GM19372 (cell line): ENCODE results near the gene KRT86.
"Not testable (repeated sequence)": the region's sequence is repeated elsewhere in the genome, so short reads cannot be mapped to it uniquely, and the experiment has no call there.

ENCODE experiments used
- ATAC-seq: cut with Tn5 transposase; IDR thresholded peaks from one replicate; pipeline ENCODE4 v1.9.1; 2021; ENCODE audit warnings: mild to moderate bottlenecking, low read depth, moderate library complexity; ENCODE audit not compliant: unreplicated experiment

Gene KRT86

DNA sequence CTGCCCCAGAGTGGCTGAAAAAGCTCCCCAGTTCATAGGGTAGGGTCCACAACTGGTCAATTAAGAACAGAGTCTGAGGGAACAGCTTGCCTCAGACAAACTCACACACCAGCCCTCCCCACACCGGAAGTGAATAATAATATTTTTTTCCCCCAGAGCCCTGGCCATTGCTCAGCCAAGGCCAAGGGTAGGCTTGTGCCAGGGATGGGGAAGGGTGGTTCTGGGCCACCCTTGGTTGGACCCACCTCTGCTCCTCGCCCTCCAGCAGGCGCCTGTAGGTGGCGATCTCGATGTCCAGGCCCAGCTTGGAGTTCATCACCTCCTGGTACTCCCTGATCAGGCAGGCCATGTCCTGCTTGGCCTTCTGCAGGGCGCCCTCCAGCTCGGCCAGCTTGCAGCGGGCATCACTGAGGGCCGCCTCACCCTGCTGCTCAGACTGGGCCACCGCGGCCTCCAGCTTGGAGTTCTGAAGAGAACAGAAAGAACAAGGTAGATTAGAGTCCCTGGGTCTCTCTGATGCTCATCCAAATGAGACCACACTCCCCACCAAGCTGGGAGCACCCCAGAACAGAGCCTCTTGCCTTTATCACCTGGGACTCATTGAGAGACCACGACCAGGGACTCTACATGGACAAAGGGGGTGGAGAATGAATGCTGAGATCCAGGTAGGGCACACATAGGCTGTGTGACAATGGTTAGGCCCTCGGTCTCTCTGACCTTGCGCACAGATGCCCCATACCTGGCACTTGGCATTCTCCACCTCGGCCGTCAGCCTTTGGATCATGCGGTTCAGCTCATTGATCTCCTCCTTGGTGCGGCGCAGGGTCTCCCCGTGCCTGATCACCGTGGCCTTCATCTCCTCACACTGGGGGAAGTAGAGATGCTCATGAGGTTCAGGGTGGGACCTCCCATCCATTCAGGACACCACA lies 12.7 kb downstream of the KRT86 start:
- not testable (repeated sequence) for ATAC-seq

DNA sequence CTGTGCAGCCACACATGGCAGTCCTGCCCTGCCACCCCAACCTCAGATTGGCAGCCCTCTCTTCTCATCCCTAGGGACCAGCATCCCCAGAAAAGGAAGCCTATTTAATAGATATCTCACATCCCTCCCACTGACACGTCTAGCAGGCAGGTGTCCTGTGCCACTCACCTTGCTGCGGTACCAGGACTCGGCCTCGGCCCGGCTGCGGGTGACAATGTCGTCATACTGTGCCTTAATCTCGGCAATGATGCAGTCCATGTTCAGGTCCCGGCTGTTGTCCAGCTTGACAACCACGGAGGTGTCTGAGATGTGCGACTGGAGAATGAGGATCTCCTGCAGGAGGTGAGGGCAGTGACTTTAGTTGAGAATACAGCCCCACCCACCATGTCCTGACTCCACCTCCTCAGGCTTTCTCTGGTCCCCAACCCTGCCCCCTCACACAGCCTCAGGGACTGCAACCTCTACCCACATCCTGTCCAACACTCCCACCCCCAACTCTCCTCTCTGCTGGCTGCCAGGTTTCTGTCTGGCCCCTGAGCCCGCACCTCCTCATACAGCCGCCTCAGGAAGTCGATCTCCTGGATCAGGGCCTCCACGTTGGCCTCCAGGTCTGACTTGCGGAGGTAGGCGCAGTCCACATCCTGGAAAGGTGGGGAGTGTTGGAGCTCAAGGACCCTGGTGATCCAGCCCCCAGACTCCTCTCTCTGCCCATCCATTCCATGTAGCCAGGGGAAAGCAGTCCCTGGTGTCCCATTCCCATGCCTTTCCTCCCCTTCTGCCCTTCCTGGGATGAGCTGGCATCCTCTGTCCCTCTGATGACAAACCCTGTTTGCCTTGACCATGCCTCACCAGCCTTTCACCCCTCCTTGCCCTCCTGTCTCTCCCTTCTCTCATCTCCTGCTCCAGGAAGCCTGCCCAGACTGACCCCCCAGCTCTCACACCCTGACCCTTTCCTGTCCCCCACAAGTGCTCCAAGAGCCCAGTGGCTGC lies 13.7 kb downstream of the KRT86 start:
- ATAC-seq = peak; percentile 76

DNA sequence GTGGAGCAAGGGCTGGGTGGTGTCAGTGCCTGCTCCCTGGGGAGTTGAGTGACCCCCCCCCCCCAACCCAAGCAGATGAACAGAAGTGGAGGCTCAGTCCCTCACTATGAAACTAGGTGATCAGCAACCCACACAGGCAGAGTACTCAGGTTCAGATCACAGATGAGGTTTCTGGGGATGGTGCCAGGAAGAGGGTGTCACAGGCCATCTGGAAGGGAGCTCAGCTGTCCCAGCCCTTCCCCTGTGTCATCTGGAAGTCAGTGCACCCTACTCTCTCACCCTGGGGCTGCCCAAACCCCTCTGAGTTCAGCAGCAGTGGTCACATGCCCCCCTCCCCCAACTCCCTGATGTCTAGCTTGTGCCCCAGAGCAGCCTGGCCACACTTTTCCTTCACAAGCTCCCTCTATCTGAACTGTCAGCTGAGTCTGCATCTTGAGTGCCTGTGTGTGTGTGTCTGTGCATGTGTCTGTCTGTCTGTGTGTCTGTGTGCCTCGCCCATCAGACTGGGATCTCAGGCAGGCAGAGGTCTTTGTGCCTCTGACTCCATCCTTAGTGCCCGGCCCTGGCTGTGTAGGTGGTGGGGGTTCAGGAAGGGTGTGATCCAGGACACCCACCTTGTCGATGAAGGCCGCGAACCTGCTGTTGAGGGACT lies 16.2 kb downstream of the KRT86 start:
- not testable (repeated sequence) for ATAC-seq

DNA sequence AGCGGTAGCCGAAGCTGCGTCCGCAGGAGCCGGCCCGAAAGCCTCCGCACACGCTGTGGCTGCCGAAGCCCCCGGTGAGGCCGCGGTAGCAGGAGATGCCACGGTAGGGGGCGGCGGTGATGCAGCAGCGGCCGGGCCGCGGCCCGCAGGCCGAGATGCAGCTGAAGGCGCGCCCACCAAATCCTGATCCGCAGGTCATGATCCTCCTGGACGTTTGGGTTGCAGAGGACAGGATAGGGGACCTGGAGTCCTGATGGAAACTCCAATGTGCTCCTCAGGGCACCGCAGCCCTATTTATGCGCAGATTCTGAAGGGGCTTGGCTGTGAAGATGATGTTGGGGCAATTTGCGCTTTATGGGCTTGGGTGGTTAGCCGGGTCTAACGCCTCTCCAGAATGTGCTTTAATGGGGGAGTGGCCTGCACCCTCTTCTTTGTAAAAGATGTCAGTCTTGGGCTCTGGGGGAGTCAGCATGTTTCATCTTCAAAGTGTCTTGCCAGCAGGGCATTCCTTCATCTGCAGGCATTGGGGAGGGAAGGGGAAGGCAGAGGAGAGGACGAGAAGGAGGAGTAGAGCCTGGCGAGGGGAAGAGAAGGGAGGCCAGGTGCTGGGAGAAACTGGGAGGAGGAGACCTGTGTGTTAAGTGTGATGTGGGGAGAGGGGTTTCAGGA lies 17.0 kb downstream of the KRT86 start, which contains the start of gene KRT81:
KRT81 (minus strand) TSS at position 268 of the 669 bp plus-strand sequence; CDS start at position 199, 69 bp downstream.
- no peak for ATAC-seq

DNA sequence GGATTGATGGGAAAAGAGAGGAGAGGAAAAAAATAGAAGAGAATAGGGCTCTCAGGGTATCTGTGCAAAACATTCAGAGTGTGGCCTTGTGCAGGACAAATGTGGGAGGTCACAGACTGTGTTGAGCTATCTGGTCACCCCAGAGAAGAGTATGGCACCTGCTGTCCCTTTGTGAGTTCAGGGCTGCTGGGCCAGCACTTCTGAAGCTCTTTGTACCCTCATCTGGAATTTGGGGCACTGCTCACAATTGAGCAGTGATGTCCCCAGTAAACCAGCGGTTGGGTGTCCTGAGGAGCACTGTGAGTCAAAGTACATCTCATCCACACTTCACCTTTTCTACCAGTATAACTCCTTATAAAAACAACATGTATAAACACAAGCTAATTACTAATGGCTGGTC lies 19.5 kb downstream of the KRT86 start:
- no peak for ATAC-seq

DNA sequence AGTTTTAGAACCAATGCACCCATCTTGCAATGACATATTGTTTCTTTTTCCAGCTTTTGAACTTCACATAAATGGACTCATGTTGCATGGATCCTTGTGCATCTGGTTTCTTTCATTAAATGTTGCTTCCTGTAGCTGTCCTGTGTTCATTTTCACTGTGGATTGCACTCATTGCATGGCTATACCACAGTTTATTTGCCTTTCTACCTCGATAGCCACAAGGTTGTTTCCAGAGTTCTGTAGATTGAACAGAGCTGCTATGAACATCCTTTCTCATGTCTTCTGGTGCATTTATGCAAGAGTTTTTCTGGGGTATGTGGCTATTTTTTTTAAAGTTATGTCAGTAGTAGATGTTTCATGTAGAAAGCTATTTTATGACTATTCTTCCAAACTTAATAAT lies 20.4 kb downstream of the KRT86 start:
- no peak for ATAC-seq

DNA sequence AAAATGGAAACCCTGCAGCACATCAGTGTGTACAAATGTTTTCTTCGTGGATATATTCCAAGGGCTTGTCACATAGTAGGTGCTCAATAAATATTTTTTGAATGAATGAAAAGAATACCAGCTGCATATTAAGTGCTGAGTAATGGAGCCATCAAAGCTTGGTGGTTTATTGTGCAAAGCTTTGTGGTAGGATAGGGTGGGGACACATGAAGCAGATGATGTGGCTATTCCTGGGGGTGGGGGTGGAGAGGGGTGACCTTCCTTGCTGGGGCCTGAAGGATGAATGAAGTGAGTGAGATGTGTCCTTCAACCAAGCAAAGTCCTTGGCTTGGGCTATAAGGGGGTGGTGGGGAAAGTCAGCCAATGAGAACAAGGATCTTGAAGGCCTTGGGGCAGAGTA lies 21.2 kb downstream of the KRT86 start:
- ATAC-seq = no peak

DNA sequence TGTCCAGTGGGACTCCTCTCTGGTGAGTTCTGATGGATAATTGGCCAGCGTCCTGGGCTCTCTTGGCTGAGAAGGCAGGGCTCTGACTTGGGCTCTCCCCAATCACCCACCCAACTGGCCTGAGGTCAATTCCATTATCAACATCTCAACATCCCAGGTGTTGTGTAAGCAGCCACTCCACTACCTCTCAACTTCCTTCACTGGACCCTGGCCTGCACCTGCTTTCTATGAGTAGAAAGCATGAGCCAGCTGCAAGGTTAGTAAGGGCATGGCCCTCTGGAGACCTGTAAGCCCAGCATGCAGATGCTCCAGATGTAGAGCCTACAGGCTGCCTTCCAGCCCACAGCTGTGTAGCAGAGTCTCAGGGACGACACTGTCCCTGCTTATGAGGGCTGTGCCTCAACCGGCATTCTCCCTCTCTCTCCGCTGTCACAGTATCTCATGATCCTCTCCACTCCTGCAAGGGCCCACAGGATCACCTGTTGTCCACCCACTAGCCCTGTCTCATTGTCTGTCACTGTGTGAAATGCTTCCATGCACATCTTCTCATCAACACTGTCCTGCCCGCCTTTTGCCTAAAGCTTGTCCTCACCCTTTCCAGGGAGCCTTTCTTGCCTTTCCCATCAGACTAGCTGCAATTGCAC lies 22.2 kb downstream of the KRT86 start:
- no peak for ATAC-seq

DNA sequence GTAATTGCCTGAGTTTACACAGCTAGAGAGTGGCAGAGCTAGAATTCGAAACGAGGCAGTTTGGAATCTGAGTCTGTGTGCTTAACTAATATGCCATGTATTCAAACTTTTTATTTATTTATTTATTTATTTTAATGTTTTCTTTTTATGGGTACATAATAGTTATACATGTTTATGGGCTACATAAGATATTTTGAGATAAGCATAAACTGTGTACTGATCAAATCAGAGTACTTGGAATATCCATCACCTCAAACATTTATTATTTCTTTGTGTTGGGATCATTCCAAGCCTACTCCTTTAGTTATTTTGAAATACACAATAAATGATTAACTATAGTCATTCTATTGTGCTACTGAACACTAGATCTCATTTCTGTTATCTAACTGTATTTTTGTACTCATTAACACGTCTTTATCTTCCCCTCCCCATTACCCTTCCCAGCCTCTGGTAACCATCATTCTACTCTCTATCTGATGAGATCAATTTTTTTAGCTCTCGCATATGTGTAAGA lies 24.3 kb downstream of the KRT86 start:
- ATAC-seq = no peak

DNA sequence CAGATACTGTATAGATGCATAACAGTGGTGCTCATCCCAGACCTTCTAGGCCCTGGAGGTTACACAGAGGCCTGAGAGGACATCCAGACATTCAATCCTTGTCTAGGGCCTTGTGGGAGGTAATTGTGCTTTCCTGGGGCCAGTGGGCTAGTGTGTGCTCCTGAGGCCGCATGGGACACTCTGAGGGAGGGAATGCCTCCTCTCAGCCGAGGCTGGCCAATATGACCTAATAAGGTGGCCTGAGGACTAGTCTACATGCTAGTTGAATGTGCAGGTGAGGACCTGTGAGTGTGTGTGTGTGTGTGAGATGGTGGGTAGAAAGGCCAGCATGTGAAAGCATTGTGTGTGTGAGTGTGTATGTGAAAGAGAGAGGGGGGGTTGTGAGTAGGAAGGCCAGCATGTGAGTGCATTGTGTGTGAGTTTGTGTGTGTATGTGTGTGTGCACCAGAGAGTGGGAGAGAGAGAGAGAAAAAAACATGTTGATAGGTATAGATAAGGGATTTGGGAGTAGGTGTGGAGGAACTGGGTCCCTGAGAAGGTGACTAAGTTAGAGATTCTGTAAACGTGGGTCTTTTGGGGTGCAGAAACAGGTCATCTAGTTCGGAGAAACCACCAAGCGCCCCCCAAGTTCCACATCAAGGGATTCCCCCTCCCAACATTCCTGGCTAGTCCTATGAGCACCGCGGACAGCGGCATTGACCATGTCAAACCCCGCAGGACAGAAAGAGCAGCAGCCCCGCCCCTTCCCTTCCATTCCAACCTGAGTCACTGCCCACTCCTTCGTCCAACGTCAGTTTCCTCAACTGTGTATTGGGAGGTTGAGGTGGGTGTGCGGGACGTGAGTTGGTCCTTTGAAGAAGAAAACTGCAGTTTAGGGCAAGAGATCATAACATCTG lies 26.6 kb downstream of the KRT86 start:
- no peak for ATAC-seq

DNA sequence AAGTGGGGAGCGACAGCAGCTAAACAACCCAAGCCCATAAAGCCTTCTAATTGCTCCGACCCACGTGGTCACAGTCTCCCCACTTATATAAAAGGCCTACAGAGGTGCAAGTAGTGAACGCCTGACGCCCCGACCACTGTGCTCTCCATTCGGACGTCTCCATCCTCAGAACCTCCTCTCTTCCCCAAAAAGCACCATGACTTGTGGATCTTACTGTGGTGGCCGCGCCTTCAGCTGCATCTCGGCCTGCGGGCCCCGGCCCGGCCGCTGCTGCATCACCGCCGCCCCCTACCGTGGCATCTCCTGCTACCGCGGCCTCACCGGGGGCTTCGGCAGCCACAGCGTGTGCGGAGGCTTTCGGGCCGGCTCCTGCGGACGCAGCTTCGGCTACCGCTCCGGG lies 27.3 kb downstream of the KRT86 start:
- ATAC-seq = not testable (repeated sequence)

DNA sequence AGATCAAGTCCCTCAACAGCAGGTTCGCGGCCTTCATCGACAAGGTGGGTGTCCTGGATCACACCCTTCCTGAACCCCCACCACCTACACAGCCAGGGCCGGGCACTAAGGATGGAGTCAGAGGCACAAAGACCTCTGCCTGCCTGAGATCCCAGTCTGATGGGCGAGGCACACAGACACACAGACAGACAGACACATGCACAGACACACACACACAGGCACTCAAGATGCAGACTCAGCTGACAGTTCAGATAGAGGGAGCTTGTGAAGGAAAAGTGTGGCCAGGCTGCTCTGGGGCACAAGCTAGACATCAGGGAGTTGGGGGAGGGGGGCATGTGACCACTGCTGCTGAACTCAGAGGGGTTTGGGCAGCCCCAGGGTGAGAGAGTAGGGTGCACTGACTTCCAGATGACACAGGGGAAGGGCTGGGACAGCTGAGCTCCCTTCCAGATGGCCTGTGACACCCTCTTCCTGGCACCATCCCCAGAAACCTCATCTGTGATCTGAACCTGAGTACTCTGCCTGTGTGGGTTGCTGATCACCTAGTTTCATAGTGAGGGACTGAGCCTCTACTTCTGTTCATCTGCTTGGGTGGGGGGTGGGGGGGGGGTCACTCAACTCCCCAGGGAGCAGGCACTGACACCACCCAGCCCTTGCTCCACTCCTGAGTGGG lies 27.9 kb downstream of the KRT86 start:
- not testable (repeated sequence) for ATAC-seq

DNA sequence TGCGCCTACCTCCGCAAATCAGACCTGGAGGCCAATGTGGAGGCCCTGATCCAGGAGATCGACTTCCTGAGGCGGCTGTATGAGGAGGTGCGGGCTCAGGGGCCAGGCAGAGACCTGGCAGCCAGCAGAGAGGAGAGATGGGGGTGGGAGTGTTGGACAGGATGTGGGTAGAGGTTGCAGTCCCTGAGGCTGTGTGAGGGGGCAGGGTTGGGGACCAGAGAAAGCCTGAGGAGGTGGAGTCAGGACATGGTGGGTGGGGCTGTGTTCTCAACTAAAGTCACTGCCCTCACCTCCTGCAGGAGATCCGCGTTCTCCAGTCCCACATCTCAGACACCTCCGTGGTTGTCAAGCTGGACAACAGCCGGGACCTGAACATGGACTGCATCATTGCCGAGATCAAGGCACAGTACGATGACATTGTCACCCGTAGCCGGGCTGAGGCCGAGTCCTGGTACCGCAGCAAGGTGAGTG lies 30.5 kb downstream of the KRT86 start:
- ATAC-seq = peak; percentile 83

DNA sequence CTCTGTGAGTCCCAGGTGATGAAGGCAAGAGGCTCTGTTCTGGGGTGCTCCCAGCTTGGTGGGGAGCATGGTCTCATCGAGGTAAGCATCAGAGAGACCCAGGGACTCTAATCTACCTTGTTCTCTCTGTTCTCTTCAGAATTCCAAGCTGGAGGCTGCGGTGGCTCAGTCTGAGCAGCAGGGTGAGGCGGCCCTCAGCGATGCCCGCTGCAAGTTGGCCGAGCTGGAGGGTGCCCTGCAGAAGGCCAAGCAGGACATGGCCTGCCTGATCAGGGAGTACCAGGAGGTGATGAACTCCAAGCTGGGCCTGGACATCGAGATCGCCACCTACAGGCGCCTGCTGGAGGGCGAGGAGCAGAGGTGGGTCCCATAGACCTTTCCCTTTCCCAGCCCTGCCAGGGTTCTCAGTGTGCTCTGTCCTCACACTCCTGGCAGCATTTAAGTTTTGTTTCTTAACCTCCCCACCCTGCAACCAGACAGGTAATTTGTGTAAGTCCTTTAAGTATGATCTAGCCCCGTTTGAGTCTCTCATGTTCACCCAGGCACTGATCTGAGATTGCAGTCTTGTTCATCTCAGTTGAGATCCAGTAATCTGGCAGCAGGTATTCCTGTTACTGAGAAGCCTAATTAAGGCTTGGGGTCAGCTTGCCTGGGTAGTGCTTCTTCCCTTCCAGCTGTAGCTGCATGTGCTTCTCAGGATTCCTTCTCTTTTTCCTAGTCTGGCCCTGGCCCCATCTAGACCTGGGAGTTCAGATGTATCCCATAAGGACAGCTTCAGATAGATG lies 31.7 kb downstream of the KRT86 start:
- no peak for ATAC-seq

DNA sequence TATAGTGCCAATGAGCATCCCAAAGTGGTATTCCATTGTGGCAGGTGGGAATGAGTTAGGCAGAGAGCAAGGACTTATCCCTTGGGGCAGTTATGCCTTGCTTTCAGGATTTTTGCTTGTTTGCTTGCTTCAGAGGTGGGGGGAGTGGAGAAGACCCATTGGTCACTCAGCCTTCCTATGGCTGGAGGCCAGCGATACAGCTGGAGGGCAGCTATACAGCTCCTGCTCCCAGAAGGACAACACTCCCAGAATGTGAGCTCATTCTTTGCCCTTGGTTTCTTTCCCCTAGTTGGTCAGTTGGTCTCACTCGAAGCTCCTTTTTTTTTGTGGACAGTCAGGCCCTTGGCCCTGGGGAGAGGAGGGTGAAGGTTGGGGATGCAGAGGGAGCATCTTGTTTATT lies 32.3 kb downstream of the KRT86 start:
- no peak for ATAC-seq

DNA sequence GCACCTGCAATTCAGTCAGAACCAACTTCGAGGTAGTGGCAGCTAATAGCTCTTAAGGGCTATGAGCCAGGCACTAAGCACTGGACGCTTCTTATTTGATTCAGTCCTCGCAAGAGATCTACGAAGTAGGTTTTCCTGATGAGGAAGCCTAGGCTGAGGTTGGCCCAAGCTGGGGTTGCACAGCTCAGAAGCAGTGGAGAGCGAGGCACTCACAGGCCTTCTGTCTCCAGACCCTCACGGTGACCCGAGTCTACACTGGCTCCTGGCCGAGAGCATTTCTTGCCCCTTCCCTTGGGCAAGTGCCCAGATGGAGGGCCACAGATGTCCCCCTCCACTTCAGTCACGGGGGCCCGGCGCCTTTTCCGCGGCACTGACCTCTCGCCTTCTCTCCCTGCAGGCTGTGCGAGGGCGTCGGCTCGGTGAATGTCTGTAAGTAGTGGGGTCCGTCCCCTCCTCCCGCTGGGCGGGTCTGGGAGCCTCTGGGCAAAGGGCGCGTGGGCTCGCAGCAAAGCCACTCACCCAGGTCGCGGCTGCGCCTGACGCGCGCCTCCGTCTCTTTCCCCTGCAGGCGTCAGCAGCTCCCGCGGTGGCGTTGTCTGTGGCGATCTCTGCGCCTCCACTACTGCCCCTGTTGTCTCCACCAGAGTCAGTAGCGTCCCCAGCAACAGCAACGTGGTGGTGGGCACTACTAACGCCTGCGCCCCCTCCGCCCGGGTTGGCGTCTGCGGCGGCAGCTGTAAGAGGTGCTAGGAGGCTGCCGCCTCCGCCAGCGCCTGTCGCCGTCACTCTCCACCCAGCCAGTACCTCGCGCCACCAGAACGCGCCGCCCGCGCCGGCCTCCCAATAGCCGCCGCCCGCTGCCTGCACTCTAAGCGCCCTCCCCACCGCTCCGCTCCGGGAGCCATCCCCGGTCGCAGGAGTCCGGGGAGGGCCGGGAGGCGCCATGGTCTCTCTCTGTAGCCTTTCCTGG lies 33.7 kb downstream of the KRT86 start:
- no peak for ATAC-seq
